HFFc6 (cell line): ENCODE results near the gene USH2A. TPM values are rescaled to one million over a fixed set of nuclear protein-coding genes. Genes with fewer than 3 reads are reported as not detected.

ENCODE experiments used
- DNase-seq: peaks from one replicate; pipeline ENCODE4 v3.0.0-alpha.2; 2018
- H3K27ac Mint-ChIP-seq: 2 replicates; pipeline ENCODE4 v1.8.0; 2020; ENCODE audit warnings: mild to moderate bottlenecking, mixed read lengths
- H3K27me3 Mint-ChIP-seq: 2 replicates; pipeline ENCODE4 v1.8.0; 2021; ENCODE audit warnings: mild to moderate bottlenecking, moderate library complexity, mixed read lengths; ENCODE audit not compliant: insufficient read depth
- H3K36me3 Mint-ChIP-seq: 2 replicates; pipeline ENCODE4 v1.8.0; 2021; ENCODE audit warnings: low read depth, mixed read lengths
- H3K4me1 Mint-ChIP-seq: 2 replicates; pipeline ENCODE4 v1.8.0; 2020; ENCODE audit warnings: low read depth, mixed read lengths
- H3K4me3 Mint-ChIP-seq: 2 replicates; pipeline ENCODE4 v1.8.0; 2020; ENCODE audit warnings: mild to moderate bottlenecking, moderate library complexity, mixed read lengths
- H3K9me3 Mint-ChIP-seq: 2 replicates; pipeline ENCODE4 v1.8.0; 2020; ENCODE audit warnings: mild to moderate bottlenecking, mixed read lengths
- total RNA-seq, 6 experiments: library from RNA; stranded (reverse); fragmentation: NEBNext Ultra II Directional; extraction: Animal tissue kit (Norgen Biotek cat#: 25700); gene quantifications; 2 replicates in 1 of 6; 3 replicates in 5 of 6; pipeline ENCODE4 v1.2.3, GENCODE V29; 2021
- TF ChIP-seq, protein P1 (sequence below): fragments of 200-600 bp; sonication (generic); IDR thresholded peaks from 2 replicates; pipeline ENCODE4 v1.5.0; 2021; ENCODE audit warnings: antibody characterized with exemption, mild to moderate bottlenecking

Gene USH2A
- total RNA-seq, 6 experiments from 2014 or later = 0.02 to 0.07 (median 0.04) TPM

DNA sequence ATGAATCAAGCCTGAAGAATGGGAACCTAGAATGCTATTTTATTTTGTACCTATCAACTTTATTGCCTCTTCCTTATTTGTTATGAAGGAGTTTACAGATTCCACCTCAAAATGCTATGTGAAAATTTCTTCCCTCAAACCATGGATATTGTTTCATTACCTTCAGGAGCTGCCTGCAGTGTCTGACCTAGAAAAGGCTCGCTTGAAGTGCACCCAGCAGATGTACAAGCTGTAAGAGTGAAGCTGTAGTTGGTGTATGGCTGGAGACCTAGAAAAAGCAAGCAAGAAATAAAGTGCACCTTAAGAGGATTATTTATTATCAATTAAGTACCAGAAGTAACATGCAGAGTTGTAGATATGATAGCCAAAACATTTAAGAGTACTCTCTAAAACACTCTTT is 656.7 kb downstream of the USH2A start:
- Mint-ChIP-seq H3K27ac (no peak overlapping the region), H3K27me3 (peaks cover 2% of the 10 kb centered on the region; the same call in 1 of the 2 replicates), H3K36me3 (peaks cover 6% of the 10 kb centered on the region; the same call in 1 of the 2 replicates), H3K4me3 (no peak overlapping the region), H3K4me1 (peaks cover 5% of the 10 kb centered on the region), H3K9me3 (no peaks in the 10 kb centered on the region)
- TF ChIP-seq, protein P1, sequence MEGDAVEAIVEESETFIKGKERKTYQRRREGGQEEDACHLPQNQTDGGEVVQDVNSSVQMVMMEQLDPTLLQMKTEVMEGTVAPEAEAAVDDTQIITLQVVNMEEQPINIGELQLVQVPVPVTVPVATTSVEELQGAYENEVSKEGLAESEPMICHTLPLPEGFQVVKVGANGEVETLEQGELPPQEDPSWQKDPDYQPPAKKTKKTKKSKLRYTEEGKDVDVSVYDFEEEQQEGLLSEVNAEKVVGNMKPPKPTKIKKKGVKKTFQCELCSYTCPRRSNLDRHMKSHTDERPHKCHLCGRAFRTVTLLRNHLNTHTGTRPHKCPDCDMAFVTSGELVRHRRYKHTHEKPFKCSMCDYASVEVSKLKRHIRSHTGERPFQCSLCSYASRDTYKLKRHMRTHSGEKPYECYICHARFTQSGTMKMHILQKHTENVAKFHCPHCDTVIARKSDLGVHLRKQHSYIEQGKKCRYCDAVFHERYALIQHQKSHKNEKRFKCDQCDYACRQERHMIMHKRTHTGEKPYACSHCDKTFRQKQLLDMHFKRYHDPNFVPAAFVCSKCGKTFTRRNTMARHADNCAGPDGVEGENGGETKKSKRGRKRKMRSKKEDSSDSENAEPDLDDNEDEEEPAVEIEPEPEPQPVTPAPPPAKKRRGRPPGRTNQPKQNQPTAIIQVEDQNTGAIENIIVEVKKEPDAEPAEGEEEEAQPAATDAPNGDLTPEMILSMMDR = no peak
- no peak for DNase-seq

DNA sequence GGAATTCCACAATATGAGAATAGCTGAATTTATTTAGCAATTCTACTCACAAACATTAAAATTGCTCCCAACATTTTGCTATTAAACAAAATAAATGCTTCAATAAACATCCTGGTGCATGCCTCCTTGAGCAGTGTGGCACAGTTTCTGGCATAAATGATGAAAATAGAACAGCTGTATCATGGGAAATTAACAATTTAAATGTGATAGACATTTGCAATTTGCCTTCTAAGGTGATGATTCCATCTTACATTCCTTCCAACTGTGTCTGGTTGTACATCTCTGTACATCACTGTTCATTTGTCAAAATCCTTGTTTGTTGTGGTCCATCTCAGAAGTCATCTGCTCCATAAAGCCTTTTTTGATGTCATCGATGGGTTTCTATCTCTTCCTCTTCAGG is 657.4 kb downstream of the USH2A start:
- Mint-ChIP-seq H3K4me1 (peaks cover 12% of the 10 kb centered on the region), H3K4me3 (no peak overlapping the region), H3K36me3 (peaks cover 6% of the 10 kb centered on the region; the same call in 1 of the 2 replicates), H3K9me3 (no peaks in the 10 kb centered on the region), H3K27me3 (peaks cover 2% of the 10 kb centered on the region; the same call in 1 of the 2 replicates), H3K27ac (no peak overlapping the region)
- TF ChIP-seq, protein P1 = no peak
- no peak for DNase-seq

DNA sequence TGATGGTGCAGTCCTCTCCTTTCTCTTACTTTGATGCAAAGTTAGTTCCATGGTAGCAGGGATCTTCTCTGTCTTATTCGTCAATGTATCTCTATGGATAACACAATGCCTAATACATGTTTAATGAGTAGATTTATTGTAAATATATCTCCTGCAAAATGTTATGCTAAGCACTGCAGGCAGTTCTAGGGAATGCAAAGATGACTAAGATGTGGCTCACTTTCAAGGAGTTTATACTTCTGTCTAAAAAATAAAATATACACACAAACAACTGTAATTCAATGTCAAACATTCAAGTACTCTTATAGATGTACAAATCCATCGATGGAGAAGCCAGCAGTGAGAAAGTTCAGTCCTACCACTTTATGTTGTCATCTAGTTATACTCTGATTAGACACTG is 661.8 kb downstream of the USH2A start:
- Mint-ChIP-seq H3K9me3 (no peaks in the 10 kb centered on the region), H3K4me1 (peaks cover 18% of the 10 kb centered on the region), H3K36me3 (peaks cover 6% of the 10 kb centered on the region; the same call in 1 of the 2 replicates), H3K27me3 (peaks cover 2% of the 10 kb centered on the region; the same call in 1 of the 2 replicates), H3K4me3 (no peak overlapping the region), H3K27ac (no peak overlapping the region)
- DNase-seq = peak; percentile 16
- TF ChIP-seq, protein P1 = no peak

DNA sequence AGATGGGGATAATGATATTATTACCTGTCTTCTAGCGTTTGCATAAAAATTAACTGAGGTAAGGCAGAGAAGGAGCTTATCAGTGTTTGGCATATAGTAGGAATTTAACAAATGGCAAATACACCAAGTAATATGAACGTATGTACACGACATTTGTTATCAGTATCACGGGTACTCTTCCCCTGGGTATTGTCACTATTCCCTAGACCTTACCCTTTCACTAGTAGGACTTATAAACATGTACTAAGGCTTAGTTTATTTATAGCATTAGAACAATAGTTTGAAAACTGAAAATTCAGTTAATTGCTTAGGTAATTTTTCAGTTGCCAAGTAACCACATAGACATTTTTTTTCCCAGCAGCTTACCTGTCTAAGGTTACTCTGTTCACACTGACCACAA is 669.1 kb downstream of the USH2A start:
- TF ChIP-seq, protein P1 = no peak
- no peak overlapping the region for H3K4me3 Mint-ChIP-seq
- no peak overlapping the region for H3K27ac Mint-ChIP-seq
- H3K9me3 Mint-ChIP-seq = no peaks in the 10 kb centered on the region
- peaks cover 12% of the 10 kb centered on the region for H3K4me1 Mint-ChIP-seq
- no peaks in the 10 kb centered on the region for H3K36me3 Mint-ChIP-seq
- DNase-seq = no peak
- H3K27me3 Mint-ChIP-seq = no peaks in the 10 kb centered on the region

DNA sequence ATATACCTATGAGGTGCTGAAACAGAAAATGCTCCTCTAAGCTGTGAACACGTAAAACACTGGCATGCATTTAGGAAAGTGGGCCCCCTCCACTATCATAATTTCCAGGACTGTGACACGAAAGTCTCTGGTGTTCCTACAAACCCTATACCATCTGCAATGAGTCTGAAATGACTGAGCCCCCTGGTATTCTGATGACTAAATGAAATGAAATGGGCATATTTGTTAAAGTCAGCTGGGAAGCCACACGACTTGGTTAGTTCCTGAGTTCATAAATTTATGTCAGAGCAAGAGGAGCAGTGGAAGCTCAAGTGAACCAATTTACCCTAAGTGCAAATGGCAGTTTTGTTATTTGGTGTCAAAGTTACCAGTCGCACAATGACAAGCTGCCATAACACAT is 673.8 kb downstream of the USH2A start:
- peak overlapping the region; percentile 66 for H3K4me3 Mint-ChIP-seq
- H3K4me1 Mint-ChIP-seq = peaks cover 43% of the 10 kb centered on the region
- TF ChIP-seq, protein P1 = no peak
- peak; percentile 84 for DNase-seq
- no peaks in the 10 kb centered on the region; the same call in 1 of the 2 replicates for H3K36me3 Mint-ChIP-seq
- H3K27me3 Mint-ChIP-seq = no peaks in the 10 kb centered on the region; the same call in 1 of the 2 replicates
- H3K9me3 Mint-ChIP-seq = no peaks in the 10 kb centered on the region
- H3K27ac Mint-ChIP-seq = peak overlapping the region; percentile 84
